ENCODE data around the gene TMEM138.

DNA sequence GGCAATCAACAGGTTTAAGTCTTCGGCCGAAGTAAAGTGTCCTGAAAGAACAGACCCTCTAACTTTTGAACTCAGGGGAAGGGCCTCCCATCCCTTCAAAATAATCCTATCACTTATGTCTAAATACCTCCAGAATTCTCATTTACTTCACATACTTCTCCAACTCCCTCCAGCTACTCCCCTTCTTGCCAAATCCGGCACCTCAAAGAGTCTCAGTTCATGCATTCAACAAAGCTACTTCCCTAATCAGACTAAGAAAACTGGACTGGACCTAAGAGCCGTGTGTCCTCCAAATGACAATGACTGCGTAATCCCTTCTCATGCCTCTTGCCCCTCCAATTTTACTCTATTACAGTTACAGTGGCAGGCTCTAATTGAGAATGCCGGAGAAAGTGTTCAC, 30.5 kb upstream of the TMEM138 start:
- TF ChIP-seq EZH2phosphoT487 (IDR thresholded peaks at IDR 0.05; ENCODE audit: low read length) (no peak), EZH2 (optimal IDR thresholded peaks at IDR 0.05; ENCODE audit: low read depth, low read length) (no peak)
- TF ChIP-seq, protein P1, sequence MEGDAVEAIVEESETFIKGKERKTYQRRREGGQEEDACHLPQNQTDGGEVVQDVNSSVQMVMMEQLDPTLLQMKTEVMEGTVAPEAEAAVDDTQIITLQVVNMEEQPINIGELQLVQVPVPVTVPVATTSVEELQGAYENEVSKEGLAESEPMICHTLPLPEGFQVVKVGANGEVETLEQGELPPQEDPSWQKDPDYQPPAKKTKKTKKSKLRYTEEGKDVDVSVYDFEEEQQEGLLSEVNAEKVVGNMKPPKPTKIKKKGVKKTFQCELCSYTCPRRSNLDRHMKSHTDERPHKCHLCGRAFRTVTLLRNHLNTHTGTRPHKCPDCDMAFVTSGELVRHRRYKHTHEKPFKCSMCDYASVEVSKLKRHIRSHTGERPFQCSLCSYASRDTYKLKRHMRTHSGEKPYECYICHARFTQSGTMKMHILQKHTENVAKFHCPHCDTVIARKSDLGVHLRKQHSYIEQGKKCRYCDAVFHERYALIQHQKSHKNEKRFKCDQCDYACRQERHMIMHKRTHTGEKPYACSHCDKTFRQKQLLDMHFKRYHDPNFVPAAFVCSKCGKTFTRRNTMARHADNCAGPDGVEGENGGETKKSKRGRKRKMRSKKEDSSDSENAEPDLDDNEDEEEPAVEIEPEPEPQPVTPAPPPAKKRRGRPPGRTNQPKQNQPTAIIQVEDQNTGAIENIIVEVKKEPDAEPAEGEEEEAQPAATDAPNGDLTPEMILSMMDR (IDR thresholded peaks at IDR 0.05; ENCODE audit: low read length) = no peak
